Globus pallidus (tissue), 1 donor: ENCODE measurements around the gene NREP.

Source experiments
- DNase-seq: peaks from one replicate; pipeline ENCODE4 v3.0.0-alpha.2; 2015; ENCODE audit warnings: low spot score

Gene NREP

GRCh38 chr5:111756581-111757354 lies at the start of gene NREP:
Gene NREP, minus strand, starts transcription at chr5:111757194. Its CDS starts 1,422 bp downstream, at chr5:111755772.
- DNase-seq: peak; percentile 56

GRCh38 chr5:111806753-111807152 lies 49.8 kb upstream of the NREP start:
- DNase-seq: no peak

- no peak for DNase-seq
These were observed 49.2 kb upstream of the NREP start for GRCh38 chr5:111806156-111806555.

GRCh38 chr5:111805071-111805470 lies 48.1 kb upstream of the NREP start:
- DNase-seq: no peak

GRCh38 chr5:111800351-111800750 lies 43.4 kb upstream of the NREP start:
- DNase-seq: no peak

GRCh38 chr5:111795142-111795541 lies 38.1 kb upstream of the NREP start:
- DNase-seq: no peak

- DNase-seq: no peak
These were observed 35.6 kb upstream of the NREP start for GRCh38 chr5:111792471-111793058.

- DNase-seq: no peak
These were observed 33.3 kb upstream of the NREP start for GRCh38 chr5:111790295-111790694.

GRCh38 chr5:111787006-111787405 lies 30.0 kb upstream of the NREP start:
- no peak for DNase-seq

GRCh38 chr5:111784491-111785181 lies 27.6 kb upstream of the NREP start:
- no peak for DNase-seq

- no peak for DNase-seq
These were observed 26.5 kb upstream of the NREP start for GRCh38 chr5:111783537-111783936.

- no peak for DNase-seq
These were observed 25.2 kb upstream of the NREP start for GRCh38 chr5:111782216-111782615.

- DNase-seq: peak; percentile 38
These were observed 24.2 kb upstream of the NREP start for GRCh38 chr5:111781200-111781599.

GRCh38 chr5:111779922-111780292 lies 22.9 kb upstream of the NREP start:
- DNase-seq: no peak

- no peak for DNase-seq
These were observed 22.4 kb upstream of the NREP start for GRCh38 chr5:111779260-111779921.

- DNase-seq: no peak
These were observed 20.2 kb upstream of the NREP start for GRCh38 chr5:111776913-111777781.

- no peak for DNase-seq
These were observed 18.2 kb upstream of the NREP start for GRCh38 chr5:111775224-111775623.

GRCh38 chr5:111774525-111774924 lies 17.5 kb upstream of the NREP start:
- no peak for DNase-seq

GRCh38 chr5:111772456-111773122 lies 15.6 kb upstream of the NREP start:
- DNase-seq: no peak

- no peak for DNase-seq
These were observed 12.5 kb upstream of the NREP start for GRCh38 chr5:111769541-111769940.
